ENCODE data around the gene BLOC1S5.

The BLOC1S5 gene

DNA sequence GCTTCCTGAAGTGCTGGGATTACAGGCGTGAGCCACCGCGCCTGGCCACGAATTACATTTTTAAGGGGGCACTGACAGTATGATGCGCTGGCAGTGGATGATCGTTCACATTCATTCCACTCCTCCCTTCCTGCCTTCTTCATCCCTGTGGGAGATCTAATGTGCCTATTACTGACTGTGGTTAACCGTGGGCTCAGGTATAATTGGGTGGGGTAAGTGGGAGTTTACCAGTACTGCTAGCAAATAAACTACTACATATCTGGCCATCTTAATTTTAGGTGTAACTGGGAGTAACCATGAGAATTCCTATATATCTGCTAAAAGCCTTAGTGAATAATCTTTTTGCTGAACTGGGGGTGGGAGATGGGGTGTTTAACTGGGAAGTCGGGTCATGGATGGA, 6.5 kb upstream of the BLOC1S5 start:
- no peak for TF ChIP-seq POLR2AphosphoS5 (IDR thresholded peaks at IDR 0.05; ENCODE audit: low read depth, low read length)
- no peak for TF ChIP-seq POU2F2 (IDR thresholded peaks at IDR 0.05; ENCODE audit: low read depth, low read length)
- TF ChIP-seq PAX5 (IDR thresholded peaks at IDR 0.05; ENCODE audit: insufficient read depth, low read length, severe bottlenecking), result no peak
- TF ChIP-seq SPI1 (IDR thresholded peaks at IDR 0.05; ENCODE audit: low read depth, low read length), result no peak
- no peak for TF ChIP-seq POLR2A (IDR thresholded peaks at IDR 0.05; ENCODE audit: low read depth, low read length)
- no peak for TF ChIP-seq TAF1 (IDR thresholded peaks at IDR 0.05; ENCODE audit: low read depth, low read length)
- no peak for FAIRE-seq

DNA sequence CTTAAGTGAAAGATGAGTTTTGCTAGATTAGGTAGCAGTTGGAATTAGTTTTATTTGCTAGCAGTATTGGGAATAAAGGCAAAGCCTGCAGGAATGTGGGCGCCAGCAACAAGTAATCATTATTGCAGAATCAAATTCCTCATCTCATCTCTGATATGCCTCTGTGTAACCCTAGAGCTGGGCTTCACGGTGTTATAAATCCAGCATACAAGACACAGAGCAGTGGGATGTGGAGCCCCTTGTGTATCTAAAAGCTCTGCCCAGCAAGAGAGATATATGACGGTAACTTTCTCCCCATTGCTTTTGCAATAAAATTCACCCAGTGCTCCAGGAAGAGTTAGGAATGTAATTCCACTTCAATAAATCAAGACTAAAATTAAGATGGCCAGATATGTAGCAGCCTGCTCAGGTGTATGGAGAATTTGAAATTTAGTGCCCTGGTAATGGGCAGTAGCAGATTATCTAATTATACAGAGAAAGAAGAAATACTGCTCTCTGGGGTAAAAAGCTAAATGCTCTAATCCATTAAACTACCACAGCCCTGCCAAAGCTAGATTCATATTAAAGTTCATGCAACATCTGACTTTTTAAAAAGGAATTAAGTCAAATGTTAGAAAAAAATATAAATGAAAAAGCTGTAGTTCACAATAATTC, 5.6 kb upstream of the BLOC1S5 start:
- TF ChIP-seq SPI1 (IDR thresholded peaks at IDR 0.05; ENCODE audit: low read depth, low read length), result no peak
- no peak for TF ChIP-seq PAX5 (IDR thresholded peaks at IDR 0.05; ENCODE audit: insufficient read depth, low read length, severe bottlenecking)
- TF ChIP-seq POLR2A (IDR thresholded peaks at IDR 0.05; ENCODE audit: low read depth, low read length), result no peak
- no peak for TF ChIP-seq TAF1 (IDR thresholded peaks at IDR 0.05; ENCODE audit: low read depth, low read length)
- TF ChIP-seq POU2F2 (IDR thresholded peaks at IDR 0.05; ENCODE audit: low read depth, low read length), result no peak
- no peak for TF ChIP-seq POLR2AphosphoS5 (IDR thresholded peaks at IDR 0.05; ENCODE audit: low read depth, low read length)
- FAIRE-seq (no peak), DNase-seq (ENCODE audit: insufficient read length, low spot score) (no peak)

More for the DNA sequence above, 6.5 kb upstream of the BLOC1S5 start:
- no peak for DNase-seq (ENCODE audit: insufficient read length, low spot score)

DNA sequence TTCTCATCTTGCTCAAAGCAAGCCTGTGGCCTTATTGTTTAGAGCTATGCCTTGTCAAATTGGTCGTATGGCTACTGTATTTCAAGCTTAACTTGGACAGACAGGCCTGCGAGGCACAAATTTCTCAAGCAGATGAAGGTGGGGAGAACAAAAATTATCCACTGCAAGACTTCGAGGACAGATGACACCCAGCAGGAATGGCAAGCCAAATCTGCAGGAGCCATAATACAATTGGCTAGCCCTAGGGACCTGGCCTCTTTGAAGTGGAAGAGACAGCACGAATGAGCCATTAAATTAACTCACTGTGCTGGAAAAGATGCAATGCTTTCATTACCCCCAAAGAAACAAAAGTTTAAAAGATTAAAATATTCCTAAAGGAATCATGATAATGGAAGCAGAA, 5.0 kb upstream of the BLOC1S5 start:
- TF ChIP-seq PAX5 (IDR thresholded peaks at IDR 0.05; ENCODE audit: insufficient read depth, low read length, severe bottlenecking), result no peak
- TF ChIP-seq SPI1 (IDR thresholded peaks at IDR 0.05; ENCODE audit: low read depth, low read length), result no peak
- TF ChIP-seq POLR2AphosphoS5 (IDR thresholded peaks at IDR 0.05; ENCODE audit: low read depth, low read length), result no peak
- TF ChIP-seq TAF1 (IDR thresholded peaks at IDR 0.05; ENCODE audit: low read depth, low read length), result no peak
- no peak for TF ChIP-seq POU2F2 (IDR thresholded peaks at IDR 0.05; ENCODE audit: low read depth, low read length)
- no peak for TF ChIP-seq POLR2A (IDR thresholded peaks at IDR 0.05; ENCODE audit: low read depth, low read length)
- FAIRE-seq (no peak), DNase-seq (ENCODE audit: insufficient read length, low spot score) (no peak)

DNA sequence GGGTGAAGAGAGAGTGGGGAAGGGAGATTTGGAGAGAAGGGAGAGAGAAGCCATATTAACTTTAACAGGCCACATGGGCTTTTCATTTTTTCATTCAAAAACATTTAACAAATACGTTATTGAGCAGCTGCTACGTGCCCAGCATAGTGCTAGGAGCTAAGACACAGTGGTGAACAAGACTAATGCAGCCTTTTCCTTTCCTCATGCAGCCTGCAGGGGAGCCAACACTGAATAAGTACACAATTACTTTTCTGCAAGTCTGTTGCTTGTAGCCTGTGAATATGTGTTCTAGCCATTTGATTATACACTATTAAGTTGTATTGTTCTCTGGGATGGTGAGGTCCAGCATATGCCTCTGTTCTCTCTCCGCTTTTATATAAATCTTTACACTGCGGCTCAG, 1.9 kb upstream of the BLOC1S5 start:
- TF ChIP-seq PAX5 (IDR thresholded peaks at IDR 0.05; ENCODE audit: insufficient read depth, low read length, severe bottlenecking) (no peak), SPI1 (IDR thresholded peaks at IDR 0.05; ENCODE audit: low read depth, low read length) (no peak), POU2F2 (IDR thresholded peaks at IDR 0.05; ENCODE audit: low read depth, low read length) (no peak), TAF1 (IDR thresholded peaks at IDR 0.05; ENCODE audit: low read depth, low read length) (no peak), POLR2AphosphoS5 (IDR thresholded peaks at IDR 0.05; ENCODE audit: low read depth, low read length) (no peak), POLR2A (IDR thresholded peaks at IDR 0.05; ENCODE audit: low read depth, low read length) (no peak)
- FAIRE-seq (no peak), DNase-seq (ENCODE audit: insufficient read length, low spot score) (no peak)

DNA sequence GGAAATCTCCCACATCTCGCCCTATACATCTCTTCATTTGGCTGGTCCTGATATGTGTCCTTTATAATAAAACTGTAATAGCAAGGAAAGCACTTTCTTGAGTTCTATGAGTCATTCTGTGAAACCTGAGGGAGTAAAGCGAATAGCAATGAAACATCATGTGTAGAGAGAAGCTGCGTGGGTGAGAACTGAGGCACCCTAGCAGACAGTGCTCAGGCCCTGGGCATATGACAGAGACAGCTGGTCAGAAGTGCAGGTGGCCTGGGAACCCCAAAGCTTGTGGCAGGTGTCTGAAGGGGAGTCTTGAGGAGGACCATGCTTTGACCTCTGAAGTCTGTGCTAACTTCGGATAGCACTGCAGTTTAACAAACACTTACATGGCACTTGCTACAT, 1.3 kb upstream of the BLOC1S5 start:
- peak; percentile 67 for FAIRE-seq
- no peak for DNase-seq (ENCODE audit: insufficient read length, low spot score)
- 0 out of 2 replicates have a peak, but pooled peaks have one; percentile 22 for TF ChIP-seq POU2F2 (IDR thresholded peaks at IDR 0.05; ENCODE audit: low read depth, low read length)
- TF ChIP-seq SPI1 (IDR thresholded peaks at IDR 0.05; ENCODE audit: low read depth, low read length), result no peak
- TF ChIP-seq POLR2AphosphoS5 (IDR thresholded peaks at IDR 0.05; ENCODE audit: low read depth, low read length), result no peak
- no peak for TF ChIP-seq PAX5 (IDR thresholded peaks at IDR 0.05; ENCODE audit: insufficient read depth, low read length, severe bottlenecking)
- TF ChIP-seq TAF1 (IDR thresholded peaks at IDR 0.05; ENCODE audit: low read depth, low read length), result no peak

DNA sequence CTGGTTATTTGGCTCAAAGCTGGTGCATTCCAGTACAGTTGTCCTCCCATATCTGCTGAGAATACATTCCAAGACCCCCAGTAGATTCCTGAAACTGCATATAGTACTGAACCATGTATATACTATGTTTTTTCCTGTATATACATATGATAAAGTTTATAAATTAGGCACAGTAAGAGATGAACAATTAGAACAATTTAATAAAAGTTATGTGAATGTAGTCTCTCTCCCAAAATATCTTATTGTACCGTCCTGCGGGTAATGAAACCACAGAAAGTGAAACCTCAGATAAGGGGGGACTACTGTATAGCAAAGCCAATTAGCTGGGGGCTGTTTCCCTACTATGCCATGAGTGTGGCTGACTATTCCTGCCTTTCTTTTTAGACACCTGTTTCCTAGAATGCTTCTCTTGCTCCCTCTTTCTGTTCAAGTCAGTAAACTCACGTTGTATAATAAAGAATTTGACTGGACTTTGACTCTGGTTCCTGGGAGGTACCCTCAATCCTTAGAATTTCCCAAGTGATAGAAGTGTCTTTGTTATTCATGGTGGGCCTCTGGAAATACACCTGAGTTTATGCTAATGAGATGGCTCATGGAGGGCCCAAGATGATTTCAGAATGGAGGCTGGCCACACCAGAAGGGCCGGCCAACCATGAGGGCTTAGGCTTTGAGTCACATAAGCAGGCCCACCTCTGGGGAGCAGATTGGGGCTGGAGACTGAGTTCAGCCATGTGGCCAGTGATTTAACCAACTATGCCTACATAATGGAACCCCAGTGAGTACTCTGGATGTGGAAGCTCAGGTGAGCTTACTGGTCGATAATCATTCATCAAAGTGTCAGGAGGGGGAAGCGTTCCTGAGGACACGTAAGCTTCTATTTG, 689 bp upstream of the BLOC1S5 start:
- DNase-seq (ENCODE audit: insufficient read length, low spot score) (no peak), FAIRE-seq (no peak)
- no peak for TF ChIP-seq TAF1 (IDR thresholded peaks at IDR 0.05; ENCODE audit: low read depth, low read length)
- TF ChIP-seq POLR2AphosphoS5 (IDR thresholded peaks at IDR 0.05; ENCODE audit: low read depth, low read length), result no peak
- peak; percentile 60; the same call in 1 of the 2 replicates for TF ChIP-seq POLR2A (IDR thresholded peaks at IDR 0.05; ENCODE audit: low read depth, low read length)

DNA sequence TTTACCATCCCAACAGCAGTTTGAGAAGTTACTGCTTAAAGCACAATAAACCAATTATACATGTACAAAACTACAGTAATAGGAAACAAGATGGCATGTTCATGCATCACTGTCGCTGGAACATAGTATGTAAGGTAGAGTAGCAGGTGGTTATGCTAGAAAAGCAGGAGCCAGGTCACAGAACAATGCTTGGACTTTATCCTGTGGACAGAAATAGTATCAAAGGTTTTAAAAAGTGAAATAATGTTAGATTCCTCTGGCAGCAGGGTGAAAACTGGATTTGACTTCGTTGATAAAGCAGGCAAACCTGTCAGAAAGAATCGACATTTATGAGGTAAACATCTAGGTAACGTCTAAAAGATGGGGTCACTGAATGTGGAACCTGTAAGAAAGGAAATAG, 2.5 kb downstream of the BLOC1S5 start:
- no peak for DNase-seq (ENCODE audit: insufficient read length, low spot score)
- TF ChIP-seq SPI1 (IDR thresholded peaks at IDR 0.05; ENCODE audit: low read depth, low read length) (no peak), POLR2A (IDR thresholded peaks at IDR 0.05; ENCODE audit: low read depth, low read length) (no peak), PAX5 (IDR thresholded peaks at IDR 0.05; ENCODE audit: insufficient read depth, low read length, severe bottlenecking) (no peak), POLR2AphosphoS5 (IDR thresholded peaks at IDR 0.05; ENCODE audit: low read depth, low read length) (no peak), TAF1 (IDR thresholded peaks at IDR 0.05; ENCODE audit: low read depth, low read length) (no peak), POU2F2 (IDR thresholded peaks at IDR 0.05; ENCODE audit: low read depth, low read length) (no peak)
- FAIRE-seq, result no peak

DNA sequence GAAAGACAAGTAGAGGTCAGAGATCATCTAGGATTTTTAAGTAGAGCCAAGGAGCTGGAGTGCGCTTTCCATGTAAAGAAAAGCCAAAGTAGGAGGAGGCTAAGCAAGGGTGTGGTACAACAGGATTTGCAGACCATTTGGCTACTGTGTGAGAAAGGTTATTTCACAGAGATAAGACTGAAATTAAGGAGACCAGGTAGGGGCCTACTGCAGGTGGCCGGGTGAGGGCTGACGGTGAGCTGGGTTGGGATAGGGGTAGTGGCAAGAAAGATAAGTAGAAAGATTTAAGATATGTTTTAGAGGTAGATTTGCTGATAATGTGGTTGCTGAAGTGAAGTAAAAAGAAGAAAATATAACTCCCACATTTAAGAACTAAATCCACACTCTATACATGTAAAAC, 3.8 kb downstream of the BLOC1S5 start:
- no peak for FAIRE-seq
- no peak for DNase-seq (ENCODE audit: insufficient read length, low spot score)
- TF ChIP-seq TAF1 (IDR thresholded peaks at IDR 0.05; ENCODE audit: low read depth, low read length) (no peak), PAX5 (IDR thresholded peaks at IDR 0.05; ENCODE audit: insufficient read depth, low read length, severe bottlenecking) (no peak), POLR2A (IDR thresholded peaks at IDR 0.05; ENCODE audit: low read depth, low read length) (no peak), POLR2AphosphoS5 (IDR thresholded peaks at IDR 0.05; ENCODE audit: low read depth, low read length) (no peak), POU2F2 (IDR thresholded peaks at IDR 0.05; ENCODE audit: low read depth, low read length) (no peak), SPI1 (IDR thresholded peaks at IDR 0.05; ENCODE audit: low read depth, low read length) (no peak)

DNA sequence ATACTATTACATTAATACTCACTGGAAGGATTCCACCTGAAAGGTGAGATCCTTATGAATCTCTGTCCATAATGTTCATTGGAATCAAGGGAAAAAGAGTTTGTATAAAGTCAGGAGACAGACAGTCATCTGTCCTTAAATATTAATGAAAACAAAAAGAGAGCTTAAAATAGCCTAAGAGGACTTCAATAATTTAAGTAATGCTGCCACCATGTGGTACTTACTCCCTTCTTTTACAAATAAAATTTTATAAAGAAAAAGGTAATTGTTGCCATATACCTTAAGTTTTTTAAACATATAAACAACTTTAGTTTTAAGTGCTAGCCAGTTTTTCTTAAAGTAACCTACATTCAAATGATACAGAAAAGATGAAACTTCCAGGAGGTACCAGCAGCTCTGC, 5.1 kb downstream of the BLOC1S5 start:
- FAIRE-seq, result no peak
- no peak for DNase-seq (ENCODE audit: insufficient read length, low spot score)

More for the DNA sequence above, 5.1 kb downstream of the BLOC1S5 start:
- TF ChIP-seq POLR2A (IDR thresholded peaks at IDR 0.05; ENCODE audit: low read depth, low read length), result no peak
- no peak for TF ChIP-seq POU2F2 (IDR thresholded peaks at IDR 0.05; ENCODE audit: low read depth, low read length)
- TF ChIP-seq POLR2AphosphoS5 (IDR thresholded peaks at IDR 0.05; ENCODE audit: low read depth, low read length), result no peak
- no peak for TF ChIP-seq PAX5 (IDR thresholded peaks at IDR 0.05; ENCODE audit: insufficient read depth, low read length, severe bottlenecking)
- TF ChIP-seq TAF1 (IDR thresholded peaks at IDR 0.05; ENCODE audit: low read depth, low read length), result no peak
- no peak for TF ChIP-seq SPI1 (IDR thresholded peaks at IDR 0.05; ENCODE audit: low read depth, low read length)

Data from GM12891 (cell line).